MV-4-11 (cell line): ENCODE results near the gene BMP2K.

Source experiments
- DNase-seq: peaks from one replicate; lab custom pipeline; 2025; lab: John Stamatoyannopoulos, UW

Gene BMP2K

DNA sequence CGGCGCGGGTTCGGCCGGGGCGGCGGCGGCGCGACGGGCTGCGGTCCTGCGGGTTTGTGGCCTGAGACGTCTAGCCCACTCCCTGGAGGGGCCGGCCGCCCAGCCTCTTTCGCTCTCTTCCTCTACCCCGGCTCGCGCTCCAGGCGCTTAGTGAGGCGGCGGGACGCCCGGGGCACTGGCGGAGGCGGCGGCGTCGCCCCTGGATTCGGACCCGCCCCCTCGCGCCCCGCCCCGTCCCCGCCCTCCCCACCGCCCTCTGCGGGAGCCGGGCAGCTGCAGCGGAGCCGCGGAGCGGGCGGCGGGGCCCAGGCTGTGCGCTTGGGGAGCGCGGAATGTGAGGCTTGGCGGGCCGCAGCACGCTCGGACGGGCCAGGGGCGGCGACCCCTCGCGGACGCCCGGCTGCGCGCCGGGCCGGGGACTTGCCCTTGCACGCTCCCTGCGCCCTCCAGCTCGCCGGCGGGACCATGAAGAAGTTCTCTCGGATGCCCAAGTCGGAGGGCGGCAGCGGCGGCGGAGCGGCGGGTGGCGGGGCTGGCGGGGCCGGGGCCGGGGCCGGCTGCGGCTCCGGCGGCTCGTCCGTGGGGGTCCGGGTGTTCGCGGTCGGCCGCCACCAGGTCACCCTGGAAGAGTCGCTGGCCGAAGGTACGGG lies at the start of gene BMP2K:
Gene BMP2K, plus strand, starts transcription at position 272 of the 650 bp plus-strand sequence. Its CDS starts 194 bp downstream, at position 466.
- DNase-seq: peak; percentile 75

- no peak for DNase-seq
These were observed 49.6 kb upstream of the BMP2K start for GRCh38 chr4:78726546-78726945.

DNA sequence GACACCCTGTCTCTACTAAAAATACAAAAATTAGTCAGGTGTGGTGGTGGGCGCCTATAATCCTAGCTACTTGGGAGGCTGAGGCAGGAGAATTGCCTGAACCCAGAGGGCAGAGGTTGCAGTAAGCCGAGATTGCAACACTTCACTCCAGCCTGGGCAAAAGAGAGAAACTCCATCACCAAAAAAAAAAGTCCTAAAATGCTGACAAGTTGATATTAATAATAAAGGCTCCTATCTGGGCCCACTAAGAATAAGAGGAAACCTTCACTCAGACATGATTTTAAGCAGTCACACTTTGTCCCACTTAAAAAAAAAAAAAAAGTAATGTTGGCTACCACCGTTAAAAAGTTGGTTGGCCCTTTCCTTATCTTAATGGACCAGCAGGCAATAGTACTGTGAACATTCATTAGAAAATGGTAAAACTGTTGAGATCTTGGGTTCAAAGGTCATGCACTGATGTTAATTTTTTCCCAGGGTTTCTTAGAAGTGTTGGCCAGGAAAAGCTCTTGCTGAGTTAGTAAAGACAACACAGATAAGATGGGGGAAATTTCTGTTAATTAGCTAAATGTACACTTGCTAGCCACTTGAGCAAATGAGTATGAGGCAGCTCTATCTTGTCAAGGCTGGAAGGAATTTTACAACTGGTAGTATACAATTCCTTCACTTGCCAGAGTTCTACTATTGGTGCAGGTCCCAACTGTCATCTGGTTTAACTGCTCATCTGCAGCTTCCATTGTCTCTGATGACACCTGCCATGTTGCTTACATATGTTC lies 43.6 kb upstream of the BMP2K start:
- no peak for DNase-seq

- DNase-seq: peak; percentile 85
These were observed 41.5 kb upstream of the BMP2K start for GRCh38 chr4:78734441-78735162.

DNA sequence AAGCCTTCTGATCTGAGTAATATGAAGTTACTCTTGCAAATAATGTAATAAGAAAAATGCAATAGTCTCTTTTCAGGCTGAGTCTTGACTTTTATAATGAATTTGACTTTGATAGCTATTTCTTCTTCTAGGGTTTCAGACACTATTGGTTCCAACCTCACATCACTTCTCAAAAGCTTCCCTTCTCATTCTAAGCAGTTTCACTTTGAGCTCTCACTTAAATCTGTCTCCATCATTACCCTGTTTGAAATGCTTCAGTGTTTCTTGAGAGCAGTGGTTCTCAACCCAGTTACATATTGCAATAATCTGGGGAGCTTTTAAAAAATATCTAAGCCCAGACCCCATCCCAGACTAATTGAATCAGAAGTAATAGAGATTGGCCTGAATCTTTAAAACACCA lies 40.5 kb upstream of the BMP2K start:
- peak; percentile 6 for DNase-seq

GRCh38 chr4:78737035-78737434 lies 39.1 kb upstream of the BMP2K start:
- peak; percentile 46 for DNase-seq

- no peak for DNase-seq
These were observed 38.2 kb upstream of the BMP2K start for GRCh38 chr4:78737973-78738372.

GRCh38 chr4:78742300-78742699 lies 33.9 kb upstream of the BMP2K start:
- DNase-seq: no peak

- DNase-seq: no peak
These were observed 28.7 kb upstream of the BMP2K start for GRCh38 chr4:78747475-78747922.

- DNase-seq: no peak
These were observed 27.8 kb upstream of the BMP2K start for GRCh38 chr4:78748381-78748780.

DNA sequence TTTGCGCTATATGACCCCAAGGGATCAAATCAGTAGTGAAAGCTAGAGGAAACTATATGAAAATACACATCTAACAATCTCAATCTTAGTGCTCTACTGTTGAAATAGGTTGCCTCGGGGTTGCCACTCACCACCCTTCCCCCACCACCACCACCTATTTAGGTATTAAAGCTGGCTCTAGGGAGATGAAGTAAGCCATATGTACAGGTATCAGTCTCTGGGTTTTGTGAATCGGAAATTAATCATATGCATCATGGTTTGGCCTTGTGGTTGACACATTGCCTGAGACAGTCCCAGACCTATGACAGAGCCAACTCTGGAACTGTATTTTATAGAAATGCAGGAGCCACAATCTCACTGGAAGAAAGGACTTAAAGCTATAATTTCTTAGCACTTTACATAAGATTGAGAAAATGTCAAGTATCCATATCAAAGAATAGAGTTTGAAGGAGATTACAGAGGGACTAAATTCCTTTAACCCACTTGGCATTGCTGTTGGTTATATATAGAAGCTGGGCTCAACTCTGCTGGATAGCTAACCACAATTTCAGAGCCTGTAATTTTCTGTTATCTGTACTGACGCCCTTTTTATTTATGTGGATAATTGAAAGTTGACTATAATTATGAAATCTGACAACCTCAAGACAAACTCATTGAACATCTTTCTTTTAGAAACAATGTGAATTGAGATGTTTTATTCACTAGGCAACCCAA lies 26.7 kb upstream of the BMP2K start:
- peak; percentile 40 for DNase-seq

- peak; percentile 95 for DNase-seq
These were observed 26.0 kb upstream of the BMP2K start for GRCh38 chr4:78749972-78750727.

DNA sequence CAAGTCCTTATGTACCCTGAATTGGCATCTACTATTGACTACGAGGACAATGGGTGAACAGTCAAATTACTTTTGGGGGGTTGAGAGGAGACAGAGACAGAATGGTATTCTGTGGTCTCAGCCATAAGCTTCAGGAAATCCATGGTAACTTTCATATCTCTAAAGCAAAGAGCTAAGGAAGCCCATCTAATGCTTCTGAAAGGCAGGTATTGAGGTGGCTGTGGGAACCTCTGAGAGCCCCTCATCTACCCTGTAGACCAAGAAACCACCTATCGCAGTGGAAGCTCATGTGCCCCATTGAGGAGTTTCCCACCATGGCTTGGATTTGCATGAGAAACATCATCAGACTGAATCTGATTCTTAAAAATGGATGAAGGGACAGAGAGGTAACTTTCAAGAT lies 23.1 kb upstream of the BMP2K start:
- DNase-seq: peak; percentile 22

DNA sequence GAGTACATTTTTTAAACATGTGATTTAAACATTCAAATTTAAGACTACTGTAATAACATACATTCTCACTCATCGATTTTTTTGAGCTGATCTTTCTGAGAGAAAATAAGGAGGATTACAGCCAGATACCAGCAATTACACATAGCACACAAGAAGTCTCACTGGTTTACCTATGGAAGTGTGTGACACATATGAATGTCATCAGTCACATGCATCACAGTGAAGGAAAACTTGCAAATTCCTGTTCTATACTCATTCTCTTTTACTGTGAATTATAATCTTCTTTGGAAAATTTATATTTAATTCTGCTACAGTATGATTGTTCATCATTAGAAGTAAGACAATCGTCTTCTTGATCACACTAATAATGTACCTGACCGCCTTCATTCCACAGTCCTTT lies 21.3 kb upstream of the BMP2K start:
- no peak for DNase-seq

DNA sequence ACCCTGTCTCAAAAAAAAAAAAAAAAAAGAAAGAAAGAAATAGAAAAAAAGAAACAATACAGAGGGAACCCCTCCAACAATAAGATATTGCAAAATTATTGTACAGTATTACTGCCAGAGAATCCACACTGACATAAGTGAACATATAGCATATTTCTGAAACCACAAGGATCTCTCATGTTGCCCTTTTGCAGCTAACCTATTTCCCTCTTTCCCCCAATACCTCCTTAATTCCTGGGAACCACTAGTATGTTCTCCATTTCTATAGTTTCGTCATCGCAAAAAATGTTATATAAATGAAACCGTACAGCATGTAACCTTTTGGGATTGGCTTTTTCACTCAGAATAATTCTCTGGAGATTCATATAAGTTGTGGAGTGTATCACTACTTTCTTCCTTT lies 20.0 kb upstream of the BMP2K start:
- peak; percentile 29 for DNase-seq

GRCh38 chr4:78756776-78757175 lies 19.4 kb upstream of the BMP2K start:
- DNase-seq: peak; percentile 45

GRCh38 chr4:78757574-78757973 lies 18.6 kb upstream of the BMP2K start:
- DNase-seq: no peak

GRCh38 chr4:78758085-78758484 lies 18.1 kb upstream of the BMP2K start:
- DNase-seq: no peak

DNA sequence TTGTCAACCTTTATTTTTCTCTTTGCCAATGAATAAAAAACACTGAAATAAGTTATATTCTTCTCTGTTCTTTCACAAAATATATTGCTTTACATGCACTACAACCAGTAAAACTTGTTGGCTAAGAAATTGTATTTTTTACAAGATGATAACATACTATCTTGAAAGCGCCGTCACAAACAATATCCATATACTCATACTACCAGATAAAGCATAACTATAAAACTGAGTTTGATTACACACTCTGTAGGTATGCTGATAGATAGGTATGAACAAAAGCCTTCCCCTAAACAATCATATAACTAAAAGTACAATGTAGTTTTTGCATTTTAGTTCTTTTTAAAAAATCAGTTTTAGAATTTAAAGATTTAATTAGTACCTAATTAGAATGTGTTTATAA lies 13.6 kb upstream of the BMP2K start:
- no peak for DNase-seq

GRCh38 chr4:78763251-78763650 lies 12.9 kb upstream of the BMP2K start:
- DNase-seq: no peak

- no peak for DNase-seq
These were observed 12.3 kb upstream of the BMP2K start for GRCh38 chr4:78763763-78764387.
